Measurements from ENCODE around the gene SPTBN1.
"Not testable (repeated sequence)": the region's sequence is repeated elsewhere in the genome, so short reads cannot be mapped to it uniquely, and the experiment has no call there.

The SPTBN1 gene

DNA sequence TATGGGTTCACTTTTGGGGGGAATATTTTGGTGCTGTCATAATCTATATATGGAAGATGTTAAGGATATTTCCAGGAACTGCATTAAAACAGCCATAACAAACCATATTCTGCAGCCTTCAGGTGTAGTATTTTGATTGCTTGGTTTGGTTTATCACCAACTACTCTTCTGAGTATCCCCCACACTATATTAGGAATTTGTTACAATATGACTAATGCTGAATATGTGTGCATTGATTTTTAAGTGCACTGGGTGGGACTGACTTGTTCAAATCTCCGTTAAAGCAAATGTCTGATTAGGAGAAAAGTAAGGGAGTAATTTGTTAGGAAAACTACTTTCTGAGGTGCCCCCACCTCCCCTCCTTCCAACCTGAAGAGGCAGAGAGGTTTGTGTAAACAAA is 47.7 kb downstream of the SPTBN1 start:
- Histone ChIP-seq H3K27ac (ENCODE audit: low read depth, low read length) (no peak overlapping the region), H3K9me3 (ENCODE audit: control insufficient read depth, insufficient read depth, low read length) (no peaks in the 10 kb centered on the region), H3K4me1 (ENCODE audit: control insufficient read depth, insufficient read depth, low read length) (peaks cover 2% of the 10 kb centered on the region; the same call in 1 of the 2 replicates), H3K36me3 (ENCODE audit: control insufficient read depth, insufficient read depth, low read length) (no peaks in the 10 kb centered on the region), H3K27me3 (ENCODE audit: control insufficient read depth, insufficient read depth, low read length) (no peaks in the 10 kb centered on the region), H3K4me3 (ENCODE audit: low read depth, low read length) (no peak overlapping the region), H3K9ac (ENCODE audit: low read depth, low read length) (no peak overlapping the region)

GRCh38 chr2:54504866-54505265 is 48.7 kb downstream of the SPTBN1 start:
- no peaks in the 10 kb centered on the region for H3K4me1 ChIP-seq (ENCODE audit: control insufficient read depth, insufficient read depth, low read length)
- no peak overlapping the region for H3K27ac ChIP-seq (ENCODE audit: low read depth, low read length)
- H3K4me3 ChIP-seq (ENCODE audit: low read depth, low read length), result no peak overlapping the region
- H3K9ac ChIP-seq (ENCODE audit: low read depth, low read length), result no peak overlapping the region
- no peaks in the 10 kb centered on the region for H3K9me3 ChIP-seq (ENCODE audit: control insufficient read depth, insufficient read depth, low read length)
- no peaks in the 10 kb centered on the region for H3K36me3 ChIP-seq (ENCODE audit: control insufficient read depth, insufficient read depth, low read length)
- H3K27me3 ChIP-seq (ENCODE audit: control insufficient read depth, insufficient read depth, low read length), result no peaks in the 10 kb centered on the region

DNA sequence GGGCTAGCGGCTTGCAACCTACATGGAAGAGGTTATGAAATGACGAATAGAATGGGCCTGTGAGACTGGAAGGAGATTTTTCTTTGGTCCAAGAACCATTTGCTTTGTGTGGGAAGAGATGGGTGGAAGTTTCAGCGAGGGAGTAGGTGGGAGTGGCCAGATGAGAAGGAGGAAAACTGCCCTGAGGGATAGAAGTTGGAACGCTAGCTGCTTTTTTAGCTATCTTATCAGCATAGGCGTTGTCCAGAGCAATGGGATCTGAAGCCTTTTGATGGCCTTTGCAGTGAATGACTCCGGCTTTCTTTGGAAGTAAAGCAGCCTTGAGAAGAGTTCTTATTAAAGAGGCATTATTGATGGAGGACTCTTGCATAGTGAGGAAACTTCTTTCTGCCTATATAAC is 52.4 kb downstream of the SPTBN1 start:
- H3K4me1 ChIP-seq (ENCODE audit: control insufficient read depth, insufficient read depth, low read length), result peaks cover 7% of the 10 kb centered on the region; the same call in 1 of the 2 replicates
- H3K36me3 ChIP-seq (ENCODE audit: control insufficient read depth, insufficient read depth, low read length), result no peaks in the 10 kb centered on the region
- no peak overlapping the region for H3K27ac ChIP-seq (ENCODE audit: low read depth, low read length)
- no peaks in the 10 kb centered on the region for H3K27me3 ChIP-seq (ENCODE audit: control insufficient read depth, insufficient read depth, low read length)
- no peak overlapping the region for H3K9ac ChIP-seq (ENCODE audit: low read depth, low read length)
- no peak overlapping the region for H3K4me3 ChIP-seq (ENCODE audit: low read depth, low read length)
- H3K9me3 ChIP-seq (ENCODE audit: control insufficient read depth, insufficient read depth, low read length), result no peaks in the 10 kb centered on the region

DNA sequence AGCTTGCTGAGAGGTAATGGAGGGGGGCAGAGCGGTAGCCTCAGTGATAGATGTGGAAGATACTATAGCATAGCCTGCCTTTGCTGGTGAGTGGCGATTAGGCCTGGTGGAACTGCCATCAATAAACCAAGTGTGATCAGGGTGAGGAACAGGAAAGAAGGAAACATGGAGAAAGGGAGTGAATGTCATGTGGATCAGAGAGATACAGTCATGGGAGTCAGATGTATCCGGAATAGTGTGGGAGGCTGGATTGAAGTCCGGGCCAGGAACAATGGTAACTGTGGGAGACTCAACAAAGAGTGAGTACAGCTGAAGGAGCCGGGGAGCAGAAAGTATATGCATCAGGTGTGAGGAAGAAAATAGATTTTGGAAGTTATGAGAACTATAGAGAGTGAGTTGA is 52.9 kb downstream of the SPTBN1 start:
- not testable (repeated sequence) for H3K4me1 ChIP-seq (ENCODE audit: control insufficient read depth, insufficient read depth, low read length); H3K27ac ChIP-seq (ENCODE audit: low read depth, low read length); H3K9me3 ChIP-seq (ENCODE audit: control insufficient read depth, insufficient read depth, low read length); H3K36me3 ChIP-seq (ENCODE audit: control insufficient read depth, insufficient read depth, low read length); H3K9ac ChIP-seq (ENCODE audit: low read depth, low read length); H3K4me3 ChIP-seq (ENCODE audit: low read depth, low read length); H3K27me3 ChIP-seq (ENCODE audit: control insufficient read depth, insufficient read depth, low read length)

DNA sequence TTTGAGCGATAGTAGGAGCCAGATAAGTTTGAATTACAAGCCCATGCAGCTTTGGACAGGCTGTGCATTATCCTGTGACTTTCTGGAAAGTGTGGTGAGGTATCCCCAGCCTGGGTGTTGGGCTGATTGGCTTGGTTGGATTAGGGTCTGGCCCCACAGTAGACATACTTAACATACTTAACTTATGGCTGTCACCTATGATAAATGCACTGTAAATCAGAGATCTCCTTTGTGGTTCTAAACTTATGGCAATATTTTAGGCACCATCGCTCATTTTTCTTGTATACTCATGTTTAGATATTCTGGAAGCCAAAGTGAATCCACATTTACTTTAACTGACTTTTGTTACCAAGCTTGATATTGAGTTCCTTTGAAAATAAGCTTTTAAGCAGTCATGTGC is 54.8 kb downstream of the SPTBN1 start:
- H3K36me3 ChIP-seq (ENCODE audit: control insufficient read depth, insufficient read depth, low read length), result no peaks in the 10 kb centered on the region
- no peak overlapping the region for H3K4me3 ChIP-seq (ENCODE audit: low read depth, low read length)
- H3K9ac ChIP-seq (ENCODE audit: low read depth, low read length), result no peak overlapping the region
- H3K9me3 ChIP-seq (ENCODE audit: control insufficient read depth, insufficient read depth, low read length), result no peaks in the 10 kb centered on the region
- no peak overlapping the region for H3K27ac ChIP-seq (ENCODE audit: low read depth, low read length)
- peaks cover 7% of the 10 kb centered on the region; the same call in 1 of the 2 replicates for H3K4me1 ChIP-seq (ENCODE audit: control insufficient read depth, insufficient read depth, low read length)
- H3K27me3 ChIP-seq (ENCODE audit: control insufficient read depth, insufficient read depth, low read length), result no peaks in the 10 kb centered on the region

- Histone ChIP-seq H3K36me3 (ENCODE audit: control insufficient read depth, insufficient read depth, low read length) (no peaks in the 10 kb centered on the region), H3K9me3 (ENCODE audit: control insufficient read depth, insufficient read depth, low read length) (no peaks in the 10 kb centered on the region), H3K4me1 (ENCODE audit: control insufficient read depth, insufficient read depth, low read length) (peaks cover 20% of the 10 kb centered on the region), H3K27ac (ENCODE audit: low read depth, low read length) (no peak overlapping the region), H3K4me3 (ENCODE audit: low read depth, low read length) (no peak overlapping the region), H3K27me3 (ENCODE audit: control insufficient read depth, insufficient read depth, low read length) (no peaks in the 10 kb centered on the region), H3K9ac (ENCODE audit: low read depth, low read length) (no peak overlapping the region)
Observed at GRCh38 chr2:54512183-54512582, 56.1 kb downstream of the SPTBN1 start.

GRCh38 chr2:54512663-54513362 is 56.7 kb downstream of the SPTBN1 start:
- Histone ChIP-seq H3K27me3 (ENCODE audit: control insufficient read depth, insufficient read depth, low read length) (no peaks in the 10 kb centered on the region), H3K9me3 (ENCODE audit: control insufficient read depth, insufficient read depth, low read length) (no peaks in the 10 kb centered on the region), H3K27ac (ENCODE audit: low read depth, low read length) (no peak overlapping the region), H3K36me3 (ENCODE audit: control insufficient read depth, insufficient read depth, low read length) (no peaks in the 10 kb centered on the region), H3K4me1 (ENCODE audit: control insufficient read depth, insufficient read depth, low read length) (peaks cover 23% of the 10 kb centered on the region), H3K4me3 (ENCODE audit: low read depth, low read length) (no peak overlapping the region), H3K9ac (ENCODE audit: low read depth, low read length) (no peak overlapping the region)

- peaks cover 23% of the 10 kb centered on the region for H3K4me1 ChIP-seq (ENCODE audit: control insufficient read depth, insufficient read depth, low read length)
- H3K27me3 ChIP-seq (ENCODE audit: control insufficient read depth, insufficient read depth, low read length), result no peaks in the 10 kb centered on the region
- H3K4me3 ChIP-seq (ENCODE audit: low read depth, low read length), result no peak overlapping the region
- H3K27ac ChIP-seq (ENCODE audit: low read depth, low read length), result no peak overlapping the region
- H3K36me3 ChIP-seq (ENCODE audit: control insufficient read depth, insufficient read depth, low read length), result no peaks in the 10 kb centered on the region
- H3K9ac ChIP-seq (ENCODE audit: low read depth, low read length), result no peak overlapping the region
- no peaks in the 10 kb centered on the region for H3K9me3 ChIP-seq (ENCODE audit: control insufficient read depth, insufficient read depth, low read length)
Observed at GRCh38 chr2:54513363-54513715, 57.2 kb downstream of the SPTBN1 start.

DNA sequence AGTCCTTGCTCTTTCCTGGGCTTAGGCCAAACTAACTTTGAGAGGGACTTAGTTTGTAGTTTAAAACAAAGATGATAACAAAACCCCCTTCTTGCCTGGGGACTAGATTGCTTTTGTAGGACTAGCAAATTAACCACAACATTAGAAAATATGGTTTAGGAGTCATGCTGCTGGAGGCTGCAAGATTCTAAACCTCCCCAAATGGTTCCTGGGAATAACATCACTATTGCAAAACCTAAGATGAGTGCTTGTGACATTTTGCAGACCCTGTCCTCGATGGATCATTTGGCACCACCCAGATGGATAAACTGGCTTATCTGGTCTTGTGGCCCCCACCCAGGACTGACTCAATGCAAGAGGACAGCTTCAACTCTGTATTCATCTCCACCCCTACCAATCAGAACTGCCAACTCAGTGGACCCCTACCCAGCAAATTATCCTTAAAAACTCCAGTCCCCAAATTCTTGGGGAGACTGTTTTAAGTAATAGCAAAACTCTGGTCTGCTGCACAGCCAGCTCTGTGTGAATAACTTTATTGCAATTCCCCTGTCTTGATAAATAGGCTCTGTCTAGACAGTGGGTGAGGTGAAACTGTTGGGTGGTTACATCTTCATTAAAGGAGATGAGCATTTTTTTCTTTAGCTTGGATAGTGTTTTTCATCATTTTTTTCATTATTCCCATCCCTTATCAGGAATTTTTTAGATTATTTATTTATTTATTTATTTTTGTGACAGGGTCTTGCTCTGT is 58.9 kb downstream of the SPTBN1 start:
- Histone ChIP-seq H3K4me1 (ENCODE audit: control insufficient read depth, insufficient read depth, low read length) (peaks cover 23% of the 10 kb centered on the region), H3K9ac (ENCODE audit: low read depth, low read length) (no peak overlapping the region), H3K4me3 (ENCODE audit: low read depth, low read length) (no peak overlapping the region), H3K36me3 (ENCODE audit: control insufficient read depth, insufficient read depth, low read length) (no peaks in the 10 kb centered on the region), H3K27me3 (ENCODE audit: control insufficient read depth, insufficient read depth, low read length) (no peaks in the 10 kb centered on the region), H3K27ac (ENCODE audit: low read depth, low read length) (no peak overlapping the region), H3K9me3 (ENCODE audit: control insufficient read depth, insufficient read depth, low read length) (no peaks in the 10 kb centered on the region)

DNA sequence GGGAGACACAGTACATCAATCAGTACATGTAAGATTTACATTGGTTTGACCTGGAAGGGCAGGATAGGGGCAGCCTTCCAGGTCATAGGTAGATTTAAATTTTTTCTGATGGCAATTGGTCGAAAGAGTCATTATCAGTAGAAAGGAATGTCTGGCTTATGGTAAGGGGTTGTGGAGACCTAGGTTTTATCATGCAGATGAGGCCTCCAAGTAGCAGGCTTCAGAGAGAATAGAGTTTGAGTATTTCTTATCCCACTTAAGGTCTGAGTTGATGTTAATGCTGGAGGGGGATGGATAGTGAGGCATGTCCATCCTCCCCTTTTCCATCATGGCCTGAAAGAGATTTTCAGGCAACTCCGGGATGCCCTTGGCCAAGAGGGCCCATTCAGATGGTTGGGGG is 60.7 kb downstream of the SPTBN1 start:
- H3K9me3 ChIP-seq (ENCODE audit: control insufficient read depth, insufficient read depth, low read length), result no peaks in the 10 kb centered on the region
- peaks cover 23% of the 10 kb centered on the region for H3K4me1 ChIP-seq (ENCODE audit: control insufficient read depth, insufficient read depth, low read length)
- H3K27me3 ChIP-seq (ENCODE audit: control insufficient read depth, insufficient read depth, low read length), result no peaks in the 10 kb centered on the region
- no peak overlapping the region for H3K4me3 ChIP-seq (ENCODE audit: low read depth, low read length)
- H3K9ac ChIP-seq (ENCODE audit: low read depth, low read length), result no peak overlapping the region
- no peaks in the 10 kb centered on the region for H3K36me3 ChIP-seq (ENCODE audit: control insufficient read depth, insufficient read depth, low read length)
- H3K27ac ChIP-seq (ENCODE audit: low read depth, low read length), result no peak overlapping the region

- not testable (repeated sequence) for H3K4me3 ChIP-seq (ENCODE audit: low read depth, low read length); H3K36me3 ChIP-seq (ENCODE audit: control insufficient read depth, insufficient read depth, low read length); H3K9ac ChIP-seq (ENCODE audit: low read depth, low read length); H3K27me3 ChIP-seq (ENCODE audit: control insufficient read depth, insufficient read depth, low read length); H3K27ac ChIP-seq (ENCODE audit: low read depth, low read length); H3K9me3 ChIP-seq (ENCODE audit: control insufficient read depth, insufficient read depth, low read length)
- H3K4me1 ChIP-seq (ENCODE audit: control insufficient read depth, insufficient read depth, low read length), result peaks cover 19% of the 10 kb centered on the region
Observed at GRCh38 chr2:54518016-54518415, 61.9 kb downstream of the SPTBN1 start.
